ENCODE measurements around the gene HEBP1. TPM values are rescaled to one million over a fixed set of nuclear protein-coding genes. Genes with fewer than 3 reads are reported as not detected.

HEBP1 gene
- total and polyA plus RNA-seq, 8 donors = 25.8 to 57.6 (median 44.4) TPM

DNA sequence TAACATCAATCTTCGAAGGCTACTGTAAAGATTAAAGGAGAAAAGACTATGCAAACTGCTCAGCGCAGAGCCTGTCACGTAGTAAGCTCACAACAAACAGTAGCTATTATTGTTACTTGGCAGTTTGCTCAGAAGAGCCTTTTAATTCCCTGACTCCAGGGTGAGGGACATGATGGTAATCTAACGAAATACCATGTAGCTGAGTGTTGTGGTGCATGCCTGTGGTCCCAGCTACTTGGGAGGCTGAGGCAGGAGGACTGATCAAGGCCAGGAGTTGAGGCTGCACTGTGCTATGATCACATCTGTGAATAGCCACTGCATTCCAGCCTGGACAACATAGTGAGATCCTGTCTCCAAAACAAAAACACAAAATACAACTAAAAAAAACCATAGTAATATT, 22.8 kb downstream of the HEBP1 start:
- TF ChIP-seq, protein P1, sequence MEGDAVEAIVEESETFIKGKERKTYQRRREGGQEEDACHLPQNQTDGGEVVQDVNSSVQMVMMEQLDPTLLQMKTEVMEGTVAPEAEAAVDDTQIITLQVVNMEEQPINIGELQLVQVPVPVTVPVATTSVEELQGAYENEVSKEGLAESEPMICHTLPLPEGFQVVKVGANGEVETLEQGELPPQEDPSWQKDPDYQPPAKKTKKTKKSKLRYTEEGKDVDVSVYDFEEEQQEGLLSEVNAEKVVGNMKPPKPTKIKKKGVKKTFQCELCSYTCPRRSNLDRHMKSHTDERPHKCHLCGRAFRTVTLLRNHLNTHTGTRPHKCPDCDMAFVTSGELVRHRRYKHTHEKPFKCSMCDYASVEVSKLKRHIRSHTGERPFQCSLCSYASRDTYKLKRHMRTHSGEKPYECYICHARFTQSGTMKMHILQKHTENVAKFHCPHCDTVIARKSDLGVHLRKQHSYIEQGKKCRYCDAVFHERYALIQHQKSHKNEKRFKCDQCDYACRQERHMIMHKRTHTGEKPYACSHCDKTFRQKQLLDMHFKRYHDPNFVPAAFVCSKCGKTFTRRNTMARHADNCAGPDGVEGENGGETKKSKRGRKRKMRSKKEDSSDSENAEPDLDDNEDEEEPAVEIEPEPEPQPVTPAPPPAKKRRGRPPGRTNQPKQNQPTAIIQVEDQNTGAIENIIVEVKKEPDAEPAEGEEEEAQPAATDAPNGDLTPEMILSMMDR (IDR thresholded peaks at IDR 0.05) = no peak
- intact Hi-C loops (cut with DNase I) = no loop called here
- FAIRE-seq = no peak
- peaks cover 3 to 57% (median 19%) of the 10 kb centered on the region in 3 donors for H3K36me3 ChIP-seq
- no peaks in the 10 kb centered on the region for H3K27me3 ChIP-seq
- 89 to 93% methylated on average over 4 of the region's 4 CpGs for WGBS, 2 donors
- no peaks in the 10 kb centered on the region for H3K4me1 ChIP-seq
- H3K27ac ChIP-seq = no peak overlapping the region
- ATAC-seq = no peak
- no peak for DNase-seq
- no peaks in the 10 kb centered on the region for H3K9me3 ChIP-seq
- no peak overlapping the region for H3K4me3 ChIP-seq

DNA sequence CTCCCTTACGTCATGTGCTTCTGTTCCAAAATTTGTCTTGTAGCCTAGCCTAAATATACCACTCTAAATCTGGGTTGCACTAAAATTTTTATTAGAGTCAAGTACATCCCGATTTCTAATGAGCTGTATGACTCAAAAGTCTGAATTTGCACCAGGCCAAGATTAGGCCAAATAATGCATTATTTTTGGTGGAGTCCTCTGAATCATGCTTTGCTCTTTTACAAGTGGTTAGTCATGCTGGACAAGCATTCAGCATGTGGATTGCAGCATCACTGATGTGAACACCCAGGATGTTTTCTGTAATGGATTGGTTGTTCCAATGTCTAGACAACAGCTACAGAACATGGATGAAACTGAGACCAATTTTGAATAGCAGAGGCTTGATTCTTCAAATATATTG, 23.7 kb downstream of the HEBP1 start:
- 85 to 98% methylated on average over 2 of the region's 2 CpGs for WGBS, 2 donors
- intact Hi-C loops (cut with DNase I) = no loop called here
- FAIRE-seq (no peak), ATAC-seq (peak in 3 of 4 donors; percentile 53 to 67 (median 58)), DNase-seq (no peak)
- Histone ChIP-seq H3K4me1 (no peaks in the 10 kb centered on the region), H3K4me3 (no peak overlapping the region), H3K27ac (no peak overlapping the region), H3K9me3 (no peaks in the 10 kb centered on the region), H3K36me3 (peaks cover 3 to 56% (median 19%) of the 10 kb centered on the region in 3 donors), H3K27me3 (no peaks in the 10 kb centered on the region)
- TF ChIP-seq, protein P1 (IDR thresholded peaks at IDR 0.05) = no peak

DNA sequence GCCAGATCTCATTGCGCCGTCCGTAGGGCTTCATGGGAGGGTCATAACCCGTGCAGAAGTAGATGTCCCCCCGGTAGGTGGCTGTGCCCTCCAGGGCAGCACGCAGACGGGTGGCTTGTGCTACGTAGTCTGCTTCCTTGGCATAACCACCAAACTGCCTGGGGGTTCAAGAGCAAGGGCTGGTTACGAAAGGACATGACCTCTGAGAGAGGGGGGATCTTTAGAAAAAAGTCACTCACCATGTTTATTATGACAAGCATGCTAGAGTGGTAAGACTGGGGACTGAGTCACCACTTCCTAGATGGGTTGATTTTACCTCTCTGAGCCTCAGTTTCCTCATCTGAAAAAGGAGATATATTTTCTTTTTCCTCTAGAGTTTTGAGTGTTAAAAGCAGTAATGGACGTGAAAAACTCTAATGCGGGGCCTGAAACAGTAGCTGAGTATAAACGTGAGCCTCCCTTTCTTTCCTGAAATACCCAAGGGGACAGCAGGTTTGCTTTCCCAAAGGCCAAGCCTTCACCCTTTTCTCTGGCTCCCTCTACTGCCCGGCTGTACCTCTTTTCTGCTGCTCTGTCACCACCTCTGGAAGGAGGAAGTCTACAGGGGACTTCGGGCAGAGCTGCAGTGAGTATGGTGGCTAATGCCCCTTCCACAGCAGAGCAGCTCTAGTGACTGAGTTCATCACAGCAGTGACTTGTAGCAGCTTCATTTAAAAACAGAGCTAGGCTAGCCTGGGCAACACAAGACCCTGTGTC, 24.6 kb downstream of the HEBP1 start:
- peak in 3 of 4 donors; percentile 48 to 66 (median 56) for ATAC-seq
- H3K36me3 ChIP-seq = peaks cover 3 to 59% (median 19%) of the 10 kb centered on the region in 3 donors
- H3K27me3 ChIP-seq = no peaks in the 10 kb centered on the region
- WGBS, 2 donors = 88 to 89% methylated on average over 14 of the region's 14 CpGs
- TF ChIP-seq, protein P1 (IDR thresholded peaks at IDR 0.05) = no peak
- intact Hi-C loops (cut with DNase I) = no loop called here
- H3K4me1 ChIP-seq = no peaks in the 10 kb centered on the region
- DNase-seq = no peak
- H3K4me3 ChIP-seq = no peak overlapping the region
- no peak for FAIRE-seq
- no peaks in the 10 kb centered on the region for H3K9me3 ChIP-seq
- H3K27ac ChIP-seq = no peak overlapping the region

DNA sequence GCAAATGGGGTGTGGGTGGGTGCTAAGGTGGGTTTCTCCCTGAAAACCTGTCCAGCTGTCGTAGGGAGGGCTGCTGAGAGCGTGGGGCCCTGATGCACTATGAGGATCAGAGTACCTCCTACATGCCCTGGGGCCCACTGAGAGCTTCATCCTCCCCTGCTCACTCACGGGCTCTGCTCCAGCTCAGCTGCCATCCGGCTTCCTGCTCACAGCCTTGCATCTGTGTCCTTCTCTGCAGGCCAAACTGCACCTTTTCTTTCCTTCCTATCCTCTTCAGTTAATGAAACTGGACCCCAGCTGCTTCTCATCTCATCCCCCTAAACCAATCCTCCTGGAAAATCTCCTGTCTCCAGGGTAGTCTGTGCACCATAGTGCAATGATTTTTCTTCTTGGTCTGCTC, 25.9 kb downstream of the HEBP1 start:
- ATAC-seq (no peak), DNase-seq (no peak), FAIRE-seq (no peak)
- Histone ChIP-seq H3K27me3 (no peaks in the 10 kb centered on the region), H3K4me1 (no peaks in the 10 kb centered on the region), H3K36me3 (peaks cover 3 to 51% (median 16%) of the 10 kb centered on the region in 3 donors), H3K27ac (no peak overlapping the region), H3K4me3 (no peak overlapping the region), H3K9me3 (no peaks in the 10 kb centered on the region)
- WGBS, 2 donors = 96 to 99% methylated on average over 4 of the region's 4 CpGs
- TF ChIP-seq, protein P1 (IDR thresholded peaks at IDR 0.05) = no peak
- intact Hi-C loops (cut with DNase I) = no loop called here

DNA sequence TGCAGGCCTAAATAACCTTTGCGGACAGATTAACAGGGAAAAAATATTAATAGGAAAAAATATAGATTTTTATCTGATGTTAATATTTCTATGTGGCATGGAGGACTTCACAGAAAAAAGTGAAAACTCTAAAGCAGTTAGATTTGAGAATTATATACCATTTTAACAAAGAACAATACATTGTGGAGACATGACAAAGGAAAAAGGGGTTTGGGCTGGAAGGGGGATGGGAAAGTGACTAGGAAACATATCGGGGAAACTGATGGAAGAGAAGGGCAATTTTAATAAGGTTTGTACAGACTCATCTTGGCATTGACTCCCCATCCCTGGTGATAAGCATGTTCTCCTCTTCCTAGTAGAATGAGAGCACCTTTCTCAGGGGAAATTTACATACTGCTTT, 27.0 kb downstream of the HEBP1 start:
- no peak for ATAC-seq
- FAIRE-seq = no peak
- Histone ChIP-seq H3K4me1 (no peaks in the 10 kb centered on the region), H3K36me3 (peaks cover 3 to 50% (median 14%) of the 10 kb centered on the region in 3 donors), H3K9me3 (no peaks in the 10 kb centered on the region), H3K27ac (no peak overlapping the region), H3K27me3 (no peaks in the 10 kb centered on the region), H3K4me3 (no peak overlapping the region)
- no peak for DNase-seq
- TF ChIP-seq, protein P1 (IDR thresholded peaks at IDR 0.05) = no peak
- intact Hi-C loops (cut with DNase I) = no loop called here
- WGBS, 2 donors = 99 to 100% methylated on average over 2 of the region's 2 CpGs
